ENCODE data around the gene NDUFA5. TPM values are rescaled to one million over a fixed set of nuclear protein-coding genes. Genes with fewer than 3 reads are reported as not detected.

Gene NDUFA5
- total RNA-seq (ENCODE audit: low replicate concordance) = 62.8 and 118 TPM in 2 replicates

- Mint-ChIP-seq H3K27me3 (ENCODE audit: insufficient read depth, low read depth) (no peaks in the 10 kb centered on the region), H3K4me3 (no peak within 1 kb of the TSS), H3K27ac (no peak within 1 kb of the TSS), H3K36me3 (peaks cover 9% of the 10 kb centered on the region), H3K9me3 (no peaks in the 10 kb centered on the region), H3K4me1 (no peaks in the 10 kb centered on the region)
- Histone ChIP-seq H3K27me3 (no peaks in the 10 kb centered on the region), H3K4me3 (peak within 1 kb of the TSS; percentile 89), H3K9me3 (ENCODE audit: low read depth) (no peaks in the 10 kb centered on the region), H2AFZ (replicated peaks) (peak within 1 kb of the TSS; percentile 94), H4K20me1 (ENCODE audit: low read depth) (no peaks in the 10 kb centered on the region), H3F3A (ENCODE audit: low read depth) (no peaks in the 10 kb centered on the region), H3K9ac (peak within 1 kb of the TSS; percentile 83), H3K4me2 (peak within 1 kb of the TSS; percentile 90), H3K27ac (no peak within 1 kb of the TSS), H3K4me1 (peaks cover 10% of the 10 kb centered on the region), H3K36me3 (no peaks in the 10 kb centered on the region), H3K79me2 (ENCODE audit: low read depth) (peaks cover 48% of the 10 kb centered on the region)
- DNase-seq (ENCODE audit: low spot score) = peak; percentile 100
- no peak for TF ChIP-seq EZH2phosphoT487 (IDR thresholded peaks at IDR 0.05)
- no peak for TF ChIP-seq EZH2 (IDR thresholded peaks at IDR 0.05)
- no peak for TF ChIP-seq CTCF (IDR thresholded peaks at IDR 0.05)
These were observed at the start of gene NDUFA5 for GRCh38 chr7:123557398-123558288. Gene NDUFA5 (minus strand): TSS chr7:123557818. CDS start chr7:123557795, 23 bp downstream.

- Histone ChIP-seq H3K4me2 (no peak overlapping the region), H3F3A (ENCODE audit: low read depth) (no peaks in the 10 kb centered on the region), H3K79me2 (ENCODE audit: low read depth) (no peaks in the 10 kb centered on the region), H3K4me1 (peaks cover 14% of the 10 kb centered on the region), H3K27ac (no peak overlapping the region), H3K27me3 (no peaks in the 10 kb centered on the region), H3K36me3 (no peaks in the 10 kb centered on the region), H2AFZ (replicated peaks) (no peak overlapping the region), H3K9ac (no peak overlapping the region), H4K20me1 (ENCODE audit: low read depth) (no peaks in the 10 kb centered on the region), H3K9me3 (ENCODE audit: low read depth) (no peaks in the 10 kb centered on the region), H3K4me3 (no peak overlapping the region)
- no peaks in the 10 kb centered on the region for H3K9me3 Mint-ChIP-seq
- no peaks in the 10 kb centered on the region for H3K36me3 Mint-ChIP-seq
- TF ChIP-seq EZH2phosphoT487 (IDR thresholded peaks at IDR 0.05) = no peak
- H3K4me1 Mint-ChIP-seq = peaks cover 8% of the 10 kb centered on the region
- H3K4me3 Mint-ChIP-seq = no peak overlapping the region
- DNase-seq (ENCODE audit: low spot score) = no peak
- no peak overlapping the region for H3K27ac Mint-ChIP-seq
- no peaks in the 10 kb centered on the region for H3K27me3 Mint-ChIP-seq (ENCODE audit: insufficient read depth, low read depth)
These were observed 47.1 kb upstream of the NDUFA5 start for GRCh38 chr7:123604739-123605138.

DNA sequence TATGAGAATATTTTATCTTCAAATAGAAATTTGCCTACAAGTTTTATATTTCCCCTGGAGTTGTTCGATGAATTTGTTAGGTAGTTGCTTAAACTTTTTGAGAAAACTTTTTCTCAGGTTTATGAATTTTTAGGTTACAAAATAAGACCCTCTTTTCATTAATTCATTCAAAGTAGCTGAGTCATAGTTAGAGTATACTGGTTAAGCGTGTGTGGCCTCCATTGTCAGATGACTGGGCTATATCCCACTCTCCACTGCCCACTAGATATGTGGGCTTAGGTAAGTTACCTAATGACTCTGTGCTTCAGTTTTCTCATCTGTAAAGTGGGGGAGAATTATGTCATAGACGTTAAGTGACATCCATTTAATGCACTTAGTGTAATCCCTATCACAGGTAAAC lies 45.0 kb upstream of the NDUFA5 start:
- H3K27me3 Mint-ChIP-seq (ENCODE audit: insufficient read depth, low read depth) = no peaks in the 10 kb centered on the region
- Histone ChIP-seq H3K27me3 (no peaks in the 10 kb centered on the region), H2AFZ (replicated peaks) (no peak overlapping the region)

More for the DNA sequence above, 45.0 kb upstream of the NDUFA5 start:
- Mint-ChIP-seq H3K36me3 (no peaks in the 10 kb centered on the region), H3K4me1 (peaks cover 8% of the 10 kb centered on the region), H3K9me3 (no peaks in the 10 kb centered on the region), H3K27ac (no peak overlapping the region), H3K4me3 (no peak overlapping the region)
- no peaks in the 10 kb centered on the region for H3K36me3 ChIP-seq
- no peaks in the 10 kb centered on the region for H3K9me3 ChIP-seq (ENCODE audit: low read depth)
- no peak overlapping the region for H3K27ac ChIP-seq
- H3F3A ChIP-seq (ENCODE audit: low read depth) = no peaks in the 10 kb centered on the region
- H3K4me2 ChIP-seq = no peak overlapping the region
- no peaks in the 10 kb centered on the region for H4K20me1 ChIP-seq (ENCODE audit: low read depth)
- DNase-seq (ENCODE audit: low spot score) = no peak
- no peak overlapping the region for H3K4me3 ChIP-seq
- TF ChIP-seq EZH2 (IDR thresholded peaks at IDR 0.05) (no peak), EZH2phosphoT487 (IDR thresholded peaks at IDR 0.05) (no peak), CTCF (IDR thresholded peaks at IDR 0.05) (no peak)
- no peak overlapping the region for H3K9ac ChIP-seq
- peaks cover 14% of the 10 kb centered on the region for H3K4me1 ChIP-seq
- no peaks in the 10 kb centered on the region for H3K79me2 ChIP-seq (ENCODE audit: low read depth)

Data from neural progenitor cell (in vitro differentiated cells).